Muscle layer of colon (tissue), 2 donors: Measurements from ENCODE around the gene SETBP1.

Experiments used
- H3K27ac ChIP-seq: one replicate; pipeline ENCODE4 v1.7.0; 2013; ENCODE audit warnings: low read depth, mild to moderate bottlenecking, low read length, moderate library complexity
- H3K27me3 ChIP-seq, 2 donors: one replicate each; pipeline ENCODE4 v1.7.0; 2013; ENCODE audit warnings: low read length in 2 of 2, mild to moderate bottlenecking in 2 of 2; ENCODE audit not compliant: insufficient read depth in 2 of 2, control insufficient read depth in 1 of 2
- H3K36me3 ChIP-seq: one replicate; pipeline ENCODE4 v1.7.0; 2013; ENCODE audit warnings: mild to moderate bottlenecking, low read length; ENCODE audit not compliant: insufficient read depth
- H3K4me1 ChIP-seq: one replicate; pipeline ENCODE4 v1.7.0; 2013; ENCODE audit warnings: mild to moderate bottlenecking, low read length; ENCODE audit not compliant: insufficient read depth
- H3K4me3 ChIP-seq, 2 donors: one replicate each; pipeline ENCODE4 v1.7.0; 2013; ENCODE audit warnings: low read length in 2 of 2, low read depth in 1 of 2, mild to moderate bottlenecking in 1 of 2, moderate library complexity in 1 of 2
- H3K9ac ChIP-seq: one replicate; pipeline ENCODE4 v1.7.0; 2013; ENCODE audit warnings: low read length
- H3K9me3 ChIP-seq: one replicate; pipeline ENCODE4 v1.7.0; 2013; ENCODE audit warnings: mild to moderate bottlenecking, low read length
- donor health status: abdominal sarcoma.
- donor health status: Adenocarcinoma of cecum.

SETBP1 gene

GRCh38 chr18:44958455-44958854 is 277.8 kb downstream of the SETBP1 start:
- H3K27ac ChIP-seq, result no peak overlapping the region
- H3K9me3 ChIP-seq, result no peaks in the 10 kb centered on the region
- no peaks in the 10 kb centered on the region for H3K27me3 ChIP-seq
- no peak overlapping the region for H3K4me3 ChIP-seq
- H3K9ac ChIP-seq, result no peak overlapping the region
- peaks cover 13% of the 10 kb centered on the region for H3K4me1 ChIP-seq
- H3K36me3 ChIP-seq, result peaks cover 4% of the 10 kb centered on the region

GRCh38 chr18:44959013-44959412 is 278.3 kb downstream of the SETBP1 start:
- no peak overlapping the region for H3K9ac ChIP-seq
- no peak overlapping the region for H3K4me3 ChIP-seq
- H3K27me3 ChIP-seq, result no peaks in the 10 kb centered on the region
- no peaks in the 10 kb centered on the region for H3K36me3 ChIP-seq
- no peaks in the 10 kb centered on the region for H3K9me3 ChIP-seq
- no peak overlapping the region for H3K27ac ChIP-seq
- peaks cover 13% of the 10 kb centered on the region for H3K4me1 ChIP-seq

- H3K9me3 ChIP-seq, result no peaks in the 10 kb centered on the region
- H3K36me3 ChIP-seq, result no peaks in the 10 kb centered on the region
- H3K9ac ChIP-seq, result no peak overlapping the region
- no peak overlapping the region for H3K4me3 ChIP-seq
- no peak overlapping the region for H3K27ac ChIP-seq
- H3K27me3 ChIP-seq, result no peaks in the 10 kb centered on the region
- H3K4me1 ChIP-seq, result peaks cover 16% of the 10 kb centered on the region
Measured at GRCh38 chr18:44960580-44960979, 279.9 kb downstream of the SETBP1 start.

- no peaks in the 10 kb centered on the region for H3K27me3 ChIP-seq
- no peak overlapping the region for H3K27ac ChIP-seq
- peaks cover 16% of the 10 kb centered on the region for H3K4me1 ChIP-seq
- no peak overlapping the region for H3K4me3 ChIP-seq
- no peak overlapping the region for H3K9ac ChIP-seq
- no peaks in the 10 kb centered on the region for H3K9me3 ChIP-seq
- no peaks in the 10 kb centered on the region for H3K36me3 ChIP-seq
Measured at GRCh38 chr18:44961288-44961995, 280.8 kb downstream of the SETBP1 start.

- Histone ChIP-seq H3K36me3 (no peaks in the 10 kb centered on the region), H3K4me1 (peaks cover 22% of the 10 kb centered on the region), H3K27ac (no peak overlapping the region), H3K9me3 (no peaks in the 10 kb centered on the region), H3K4me3 (no peak overlapping the region), H3K27me3 (no peaks in the 10 kb centered on the region), H3K9ac (no peak overlapping the region)
Measured at GRCh38 chr18:44967599-44967998, 286.9 kb downstream of the SETBP1 start.

GRCh38 chr18:44968336-44968735 is 287.6 kb downstream of the SETBP1 start:
- no peak overlapping the region for H3K9ac ChIP-seq
- no peak overlapping the region for H3K27ac ChIP-seq
- no peaks in the 10 kb centered on the region for H3K9me3 ChIP-seq

GRCh38 chr18:44969214-44969795 is 288.6 kb downstream of the SETBP1 start:
- H3K4me1 ChIP-seq, result peaks cover 22% of the 10 kb centered on the region
- H3K4me3 ChIP-seq, result no peak overlapping the region
- H3K9ac ChIP-seq, result no peak overlapping the region
- no peaks in the 10 kb centered on the region for H3K27me3 ChIP-seq
- H3K27ac ChIP-seq, result no peak overlapping the region
- H3K9me3 ChIP-seq, result no peaks in the 10 kb centered on the region
- no peaks in the 10 kb centered on the region for H3K36me3 ChIP-seq

More at GRCh38 chr18:44968336-44968735, 287.6 kb downstream of the SETBP1 start:
- H3K36me3 ChIP-seq, result no peaks in the 10 kb centered on the region
- H3K27me3 ChIP-seq, result no peaks in the 10 kb centered on the region
- H3K4me3 ChIP-seq, result no peak overlapping the region
- peaks cover 22% of the 10 kb centered on the region for H3K4me1 ChIP-seq

- H3K36me3 ChIP-seq, result no peaks in the 10 kb centered on the region
- no peak overlapping the region for H3K9ac ChIP-seq
- no peak overlapping the region for H3K27ac ChIP-seq
- peaks cover 18% of the 10 kb centered on the region for H3K4me1 ChIP-seq
- H3K27me3 ChIP-seq, result no peaks in the 10 kb centered on the region
- no peak overlapping the region for H3K4me3 ChIP-seq
- H3K9me3 ChIP-seq, result no peaks in the 10 kb centered on the region
Measured at GRCh38 chr18:44973282-44973681, 292.6 kb downstream of the SETBP1 start.

GRCh38 chr18:44974174-44974573 is 293.5 kb downstream of the SETBP1 start:
- H3K9me3 ChIP-seq, result no peaks in the 10 kb centered on the region
- no peak overlapping the region for H3K27ac ChIP-seq
- H3K4me1 ChIP-seq, result peaks cover 9% of the 10 kb centered on the region
- H3K27me3 ChIP-seq, result no peaks in the 10 kb centered on the region
- no peak overlapping the region for H3K9ac ChIP-seq
- H3K36me3 ChIP-seq, result no peaks in the 10 kb centered on the region
- no peak overlapping the region for H3K4me3 ChIP-seq

GRCh38 chr18:44977856-44978255 is 297.2 kb downstream of the SETBP1 start:
- no peak overlapping the region for H3K4me3 ChIP-seq
- no peaks in the 10 kb centered on the region for H3K9me3 ChIP-seq
- no peak overlapping the region for H3K9ac ChIP-seq
- H3K27ac ChIP-seq, result no peak overlapping the region
- H3K4me1 ChIP-seq, result peaks cover 3% of the 10 kb centered on the region
- no peaks in the 10 kb centered on the region for H3K36me3 ChIP-seq
- no peaks in the 10 kb centered on the region for H3K27me3 ChIP-seq

- no peak overlapping the region for H3K4me3 ChIP-seq
- H3K9me3 ChIP-seq, result no peaks in the 10 kb centered on the region
- H3K27me3 ChIP-seq, result no peaks in the 10 kb centered on the region
- H3K4me1 ChIP-seq, result peaks cover 3% of the 10 kb centered on the region
- no peaks in the 10 kb centered on the region for H3K36me3 ChIP-seq
- H3K9ac ChIP-seq, result no peak overlapping the region
- H3K27ac ChIP-seq, result no peak overlapping the region
Measured at GRCh38 chr18:44979748-44980147, 299.1 kb downstream of the SETBP1 start.

- peaks cover 3% of the 10 kb centered on the region for H3K4me1 ChIP-seq
- H3K27ac ChIP-seq, result no peak overlapping the region
- no peaks in the 10 kb centered on the region for H3K9me3 ChIP-seq
- H3K36me3 ChIP-seq, result no peaks in the 10 kb centered on the region
- no peak overlapping the region for H3K9ac ChIP-seq
- H3K27me3 ChIP-seq, result no peaks in the 10 kb centered on the region
- no peak overlapping the region for H3K4me3 ChIP-seq
Measured at GRCh38 chr18:44981121-44981520, 300.4 kb downstream of the SETBP1 start.
